Right cardiac atrium (tissue), 5 donors: Measurements from ENCODE around the gene CDKAL1. TPM values are rescaled to one million over a fixed set of nuclear protein-coding genes. Genes with fewer than 3 reads are reported as not detected.

ENCODE experiments used
- ATAC-seq, 2 donors: fragments of 200-7000 bp; cut with Tn5 transposase; one replicate each; pipeline versions ENCODE4 v1.8.0 to v1.9.1; 2020; ENCODE audit warnings: moderate library complexity in 2 of 2, mild to moderate bottlenecking in 1 of 2
- DNase-seq, 3 donors: peaks; one replicate each; pipeline ENCODE4 v3.0.0-alpha.2; 2020
- H3K27ac ChIP-seq: one replicate; pipeline ENCODE4 v1.5.1; 2013; ENCODE audit warnings: mild to moderate bottlenecking, low read length, control low read depth, moderate library complexity
- H3K27me3 ChIP-seq: one replicate; pipeline ENCODE4 v1.6.1; 2013; ENCODE audit not compliant: control insufficient read depth, insufficient read depth
- H3K4me1 ChIP-seq: one replicate; pipeline ENCODE4 v1.6.1; 2013; ENCODE audit warnings: low read length; ENCODE audit not compliant: control insufficient read depth, insufficient read depth
- H3K4me3 ChIP-seq: one replicate; pipeline ENCODE4 v1.5.1; 2013; ENCODE audit warnings: low read length, control low read depth
- H3K9me3 ChIP-seq: one replicate; pipeline ENCODE4 v1.6.1; 2013; ENCODE audit warnings: low read length; ENCODE audit not compliant: control insufficient read depth
- WGBS: extraction: QIAGEN DNeasy Blood & Tissue Kit; methylation state at CpG from one replicate; pipeline ENCODE4 v1.1.7; 2013; 5-methylcytosine and 5-hydroxymethylcytosine counted together
- intact Hi-C, 4 donors: fragments of 100-400 bp; cut with DNase I; formaldehyde crosslinking; loops; one replicate each; pipeline versions ENCODE4 v1.11.0 to v1.14.0; 2022 to 2023
- polyA plus RNA-seq: library from polyadenylated mRNA; stranded (reverse); fragments of 200-250 nt; gene quantifications from one replicate; pipeline ENCODE4 v1.2.3, GENCODE V29; 2013
- total RNA-seq, 4 donors: library from RNA; stranded (reverse); fragmentation: NEBNext Ultra II Directional; extraction: Animal tissue kit (Norgen Biotek cat#: 25700); gene quantifications; one replicate each; pipeline ENCODE4 v1.2.1, GENCODE V29; 2021
- donor health status: healthy with polysubstance abuse.
- donor health status: DM: no; HTN: yes; CAD: no.
- donor health status: DM: no; HTN: no; CAD: no.
- donor health status: DM: no; HTN: yes; CAD: no; lungs with severe emphysema.
- donor health status: DM: yes; HTN: yes; CAD: no.

CDKAL1 gene
- total and polyA plus RNA-seq, 5 donors, result 3.6 to 11.5 (median 10.8) TPM

- Histone ChIP-seq H3K4me3 (no peak overlapping the region), H3K27me3 (no peaks in the 10 kb centered on the region), H3K4me1 (peaks cover 2% of the 10 kb centered on the region), H3K27ac (no peak overlapping the region), H3K9me3 (no peaks in the 10 kb centered on the region)
- ATAC-seq (no peak), DNase-seq (no peak)
- 98% methylated on average over 5 of the region's 5 CpGs for WGBS
- intact Hi-C loops, result no loop called here
Observed at GRCh38 chr6:20882014-20882413, 347.8 kb downstream of the CDKAL1 start.

- WGBS, result over 99% methylated on average over 2 of the region's 2 CpGs
- H3K27ac ChIP-seq, result no peak overlapping the region
- no peak overlapping the region for H3K4me3 ChIP-seq
- intact Hi-C loops, result no loop called here
- no peaks in the 10 kb centered on the region for H3K4me1 ChIP-seq
- no peak for DNase-seq
- no peaks in the 10 kb centered on the region for H3K27me3 ChIP-seq
- no peaks in the 10 kb centered on the region for H3K9me3 ChIP-seq
- no peak for ATAC-seq
Observed at GRCh38 chr6:20885076-20885475, 350.8 kb downstream of the CDKAL1 start.

- intact Hi-C loops, result no loop called here
Observed at GRCh38 chr6:20891161-20891560, 356.9 kb downstream of the CDKAL1 start.

GRCh38 chr6:20892365-20892764 lies 358.1 kb downstream of the CDKAL1 start:
- no peaks in the 10 kb centered on the region for H3K27me3 ChIP-seq
- no peak overlapping the region for H3K4me3 ChIP-seq
- intact Hi-C loops, result no loop called here
- no peaks in the 10 kb centered on the region for H3K4me1 ChIP-seq
- DNase-seq (no peak), ATAC-seq (no peak)
- WGBS, result 88% methylated on average over 2 of the region's 2 CpGs
- no peaks in the 10 kb centered on the region for H3K9me3 ChIP-seq
- no peak overlapping the region for H3K27ac ChIP-seq

More at GRCh38 chr6:20891161-20891560, 356.9 kb downstream of the CDKAL1 start:
- Histone ChIP-seq H3K27me3 (no peaks in the 10 kb centered on the region), H3K9me3 (no peaks in the 10 kb centered on the region), H3K4me3 (no peak overlapping the region), H3K27ac (no peak overlapping the region), H3K4me1 (no peaks in the 10 kb centered on the region)
- ATAC-seq, result no peak
- DNase-seq, result no peak
- 93% methylated on average over 6 of the region's 6 CpGs for WGBS

GRCh38 chr6:20893412-20893811 lies 359.2 kb downstream of the CDKAL1 start:
- Histone ChIP-seq H3K27me3 (no peaks in the 10 kb centered on the region), H3K4me1 (no peaks in the 10 kb centered on the region), H3K27ac (no peak overlapping the region), H3K9me3 (no peaks in the 10 kb centered on the region), H3K4me3 (no peak overlapping the region)
- DNase-seq (no peak), ATAC-seq (no peak)
- intact Hi-C loops, result no loop called here

- ATAC-seq (no peak), DNase-seq (no peak)
- H3K4me3 ChIP-seq, result no peak overlapping the region
- no peaks in the 10 kb centered on the region for H3K27me3 ChIP-seq
- H3K27ac ChIP-seq, result no peak overlapping the region
- intact Hi-C loops, result no loop called here
- H3K9me3 ChIP-seq, result no peaks in the 10 kb centered on the region
- H3K4me1 ChIP-seq, result no peaks in the 10 kb centered on the region
- WGBS, result 93% methylated on average over 7 of the region's 7 CpGs
Observed at GRCh38 chr6:20900389-20901160, 366.3 kb downstream of the CDKAL1 start.

GRCh38 chr6:20905377-20905776 lies 371.1 kb downstream of the CDKAL1 start:
- Histone ChIP-seq H3K4me1 (no peaks in the 10 kb centered on the region), H3K27ac (no peak overlapping the region), H3K4me3 (no peak overlapping the region), H3K27me3 (no peaks in the 10 kb centered on the region), H3K9me3 (no peaks in the 10 kb centered on the region)
- intact Hi-C loops, result no loop called here
- ATAC-seq (no peak), DNase-seq (no peak)
- 78% methylated on average over 4 of the region's 4 CpGs for WGBS

GRCh38 chr6:20906945-20907344 lies 372.7 kb downstream of the CDKAL1 start:
- WGBS, result 91% methylated on average over 4 of the region's 4 CpGs
- no peaks in the 10 kb centered on the region for H3K9me3 ChIP-seq
- no peak for ATAC-seq
- no peaks in the 10 kb centered on the region for H3K27me3 ChIP-seq
- no peak overlapping the region for H3K4me3 ChIP-seq
- no peak for DNase-seq
- H3K4me1 ChIP-seq, result no peaks in the 10 kb centered on the region
- no peak overlapping the region for H3K27ac ChIP-seq
- intact Hi-C loops, result no loop called here

- ATAC-seq (no peak), DNase-seq (peak in 2 of 3 donors; percentile 16 to 24)
- Histone ChIP-seq H3K27me3 (no peaks in the 10 kb centered on the region), H3K4me1 (no peaks in the 10 kb centered on the region), H3K9me3 (no peaks in the 10 kb centered on the region), H3K4me3 (no peak overlapping the region), H3K27ac (no peak overlapping the region)
- WGBS, result 81% methylated on average over 7 of the region's 7 CpGs
- intact Hi-C loops, result no loop called here
Observed at GRCh38 chr6:20907486-20908071, 373.3 kb downstream of the CDKAL1 start.

- Histone ChIP-seq H3K4me3 (no peak overlapping the region), H3K4me1 (no peaks in the 10 kb centered on the region), H3K9me3 (no peaks in the 10 kb centered on the region), H3K27ac (no peak overlapping the region), H3K27me3 (no peaks in the 10 kb centered on the region)
- intact Hi-C loops, result no loop called here
- ATAC-seq, result no peak
- 96% methylated on average over 2 of the region's 2 CpGs for WGBS
- DNase-seq, result no peak
Observed at GRCh38 chr6:20909621-20910020, 375.4 kb downstream of the CDKAL1 start.

GRCh38 chr6:20911712-20912111 lies 377.5 kb downstream of the CDKAL1 start:
- no peak overlapping the region for H3K27ac ChIP-seq
- no peaks in the 10 kb centered on the region for H3K9me3 ChIP-seq
- H3K4me3 ChIP-seq, result no peak overlapping the region
- 62% methylated on average over 1 of the region's 1 CpG for WGBS
- DNase-seq, result no peak
- no peaks in the 10 kb centered on the region for H3K27me3 ChIP-seq
- H3K4me1 ChIP-seq, result no peaks in the 10 kb centered on the region
- intact Hi-C loops, result no loop called here
- ATAC-seq, result no peak
